Raji (cell line): ENCODE data around the gene MRM3.

Source experiments
- POLR2A ChIP-seq: IDR thresholded peaks from 2 replicates; pipeline ENCODE4 v1.6.1; 2011; ENCODE audit warnings: low read depth, low read length, control low read depth; ENCODE audit not compliant: insufficient read depth

The MRM3 gene

GRCh38 chr17:807523-808294 is 25.6 kb downstream of the MRM3 start:
- TF ChIP-seq POLR2A, result no peak

- no peak for TF ChIP-seq POLR2A
These were observed 29.1 kb downstream of the MRM3 start for GRCh38 chr17:811051-811784.

GRCh38 chr17:812638-813204 is 30.6 kb downstream of the MRM3 start:
- no peak for TF ChIP-seq POLR2A

GRCh38 chr17:814371-814770 is 32.2 kb downstream of the MRM3 start:
- no peak for TF ChIP-seq POLR2A

GRCh38 chr17:819251-819650 is 37.1 kb downstream of the MRM3 start:
- TF ChIP-seq POLR2A, result no peak

GRCh38 chr17:823501-823902 is 41.3 kb downstream of the MRM3 start:
- TF ChIP-seq POLR2A, result no peak

- TF ChIP-seq POLR2A, result no peak
These were observed 42.2 kb downstream of the MRM3 start for GRCh38 chr17:824378-824777.

GRCh38 chr17:825216-825615 is 43.1 kb downstream of the MRM3 start:
- no peak for TF ChIP-seq POLR2A

GRCh38 chr17:826778-827177 is 44.6 kb downstream of the MRM3 start:
- TF ChIP-seq POLR2A, result no peak

- TF ChIP-seq POLR2A, result no peak
These were observed 46.6 kb downstream of the MRM3 start for GRCh38 chr17:828761-829160.

GRCh38 chr17:830381-830780 is 48.2 kb downstream of the MRM3 start:
- TF ChIP-seq POLR2A, result no peak

GRCh38 chr17:830950-831349 is 48.8 kb downstream of the MRM3 start:
- TF ChIP-seq POLR2A, result no peak

GRCh38 chr17:834136-834535 is 52.0 kb downstream of the MRM3 start:
- no peak for TF ChIP-seq POLR2A

- TF ChIP-seq POLR2A, result no peak
These were observed 53.1 kb downstream of the MRM3 start for GRCh38 chr17:835263-835662.

- no peak for TF ChIP-seq POLR2A
These were observed 54.0 kb downstream of the MRM3 start for GRCh38 chr17:836151-836550.

GRCh38 chr17:838486-838885 is 56.3 kb downstream of the MRM3 start:
- no peak for TF ChIP-seq POLR2A
